Measurements from ENCODE around the gene TTYH2.
"Not testable (repeated sequence)": the region's sequence is repeated elsewhere in the genome, so short reads cannot be mapped to it uniquely, and the experiment has no call there.

TTYH2 gene

DNA sequence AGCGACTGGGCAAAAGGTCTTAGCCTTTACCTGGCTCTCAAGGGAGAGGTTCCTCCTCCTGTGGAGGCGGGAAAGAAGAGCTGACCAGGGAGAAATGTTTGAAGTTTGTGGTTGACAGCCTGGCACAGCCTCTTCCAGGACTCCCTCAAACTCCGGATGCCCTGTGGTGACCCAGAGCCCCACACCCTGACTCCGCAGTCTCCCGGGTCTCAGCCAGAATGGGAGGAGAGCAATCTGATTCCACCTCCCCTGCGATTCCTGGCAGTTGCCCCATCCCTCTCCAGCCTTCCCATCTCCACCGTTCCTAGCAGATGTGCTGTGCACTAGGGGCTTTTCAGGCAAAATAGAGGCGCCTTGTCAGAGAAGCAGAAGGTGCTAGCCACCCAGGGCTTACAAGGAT is 55.2 kb downstream of the TTYH2 start:
- no peak for DNase-seq

DNA sequence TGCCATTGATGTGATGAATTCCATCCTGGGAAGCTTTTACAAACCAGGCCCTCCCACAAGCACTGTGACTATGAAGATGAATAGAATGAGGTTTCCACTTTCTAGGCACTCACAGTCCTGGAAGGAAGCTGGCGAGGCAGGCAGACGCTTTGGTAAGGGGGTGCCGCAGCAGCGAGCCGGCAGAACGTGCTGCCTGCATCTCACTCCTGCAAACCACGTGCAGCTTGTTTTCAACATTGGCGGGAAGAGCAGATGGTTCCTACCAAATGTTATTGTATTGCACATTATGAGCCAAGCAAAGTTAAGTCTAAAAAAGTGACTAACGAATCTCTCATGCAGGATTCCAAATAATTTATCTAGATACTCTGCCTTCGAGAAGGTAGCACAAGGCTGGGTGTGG is 57.0 kb downstream of the TTYH2 start:
- DNase-seq: no peak

DNA sequence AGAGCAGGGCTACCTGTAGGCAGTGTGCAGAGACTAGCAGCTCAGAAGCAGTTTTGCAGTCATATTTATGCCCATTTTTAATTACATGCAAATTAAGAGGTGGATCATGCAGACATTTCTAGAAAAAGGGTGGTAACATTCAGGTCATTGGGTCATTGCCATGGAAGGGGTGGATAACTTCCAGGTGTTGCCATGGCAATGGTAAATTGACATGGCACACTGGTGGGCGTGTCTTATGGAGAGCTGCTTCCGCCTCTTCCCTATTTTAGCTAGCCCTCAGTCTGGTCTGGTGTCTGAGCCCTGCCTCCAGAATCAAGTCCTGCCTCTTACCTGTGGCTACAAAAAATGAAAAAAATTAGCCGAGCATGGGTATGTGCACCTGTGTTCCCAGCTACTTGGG is 57.9 kb downstream of the TTYH2 start:
- no peak for DNase-seq

DNA sequence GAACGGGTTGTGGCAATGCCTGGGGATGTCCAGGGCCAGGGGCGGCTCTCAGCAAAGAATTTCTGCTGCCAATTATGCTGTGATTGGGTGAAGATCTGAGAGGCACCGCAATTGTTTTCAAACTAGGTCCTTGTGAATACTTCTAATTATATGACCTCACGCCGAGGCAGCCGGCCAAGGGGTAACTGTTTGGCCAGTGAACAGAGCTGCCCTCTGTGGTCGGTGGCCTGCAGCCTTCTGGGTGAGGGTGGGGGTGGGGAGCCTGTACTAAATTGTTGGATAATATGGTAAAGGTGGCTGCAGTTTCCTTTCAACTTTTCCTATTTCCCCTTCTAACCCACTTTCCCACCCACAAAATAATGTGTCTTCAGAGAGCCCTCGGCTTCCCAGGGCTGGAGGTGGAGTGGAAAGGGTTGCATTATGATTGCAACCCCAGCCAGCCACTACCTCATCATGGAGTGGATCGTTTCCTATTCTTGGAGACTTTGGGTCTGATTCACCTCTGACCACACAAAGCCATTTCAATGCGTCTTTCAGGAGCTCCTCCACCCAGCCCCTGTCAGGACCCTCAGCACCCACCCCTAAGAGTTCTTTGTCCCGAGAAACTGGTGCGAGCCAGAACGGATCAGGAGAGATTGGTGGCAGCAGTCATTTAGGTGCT is 58.7 kb downstream of the TTYH2 start:
- no peak for DNase-seq

DNA sequence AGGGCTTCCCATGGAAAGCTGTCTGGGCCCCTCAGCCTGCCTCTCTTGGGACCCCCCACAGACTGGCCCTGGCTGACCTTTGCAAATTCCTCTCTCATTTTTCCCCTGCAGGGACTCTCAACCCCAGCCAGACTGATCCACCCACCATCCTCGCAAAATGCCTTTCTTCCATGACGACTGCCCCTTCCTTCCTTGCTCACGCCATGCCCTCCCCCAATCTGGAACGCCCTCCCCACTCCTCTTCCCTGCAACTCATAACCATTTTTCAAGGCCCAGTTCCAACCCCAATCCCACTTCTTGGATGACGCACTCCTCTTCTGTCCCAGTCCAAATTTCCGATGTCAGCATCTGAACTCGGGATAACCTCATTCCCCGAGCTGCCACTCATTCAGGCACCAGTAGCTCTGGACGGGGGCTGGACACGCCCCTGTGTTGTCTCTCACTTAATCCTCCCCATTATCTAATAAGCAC is 59.4 kb downstream of the TTYH2 start:
- DNase-seq: no peak

DNA sequence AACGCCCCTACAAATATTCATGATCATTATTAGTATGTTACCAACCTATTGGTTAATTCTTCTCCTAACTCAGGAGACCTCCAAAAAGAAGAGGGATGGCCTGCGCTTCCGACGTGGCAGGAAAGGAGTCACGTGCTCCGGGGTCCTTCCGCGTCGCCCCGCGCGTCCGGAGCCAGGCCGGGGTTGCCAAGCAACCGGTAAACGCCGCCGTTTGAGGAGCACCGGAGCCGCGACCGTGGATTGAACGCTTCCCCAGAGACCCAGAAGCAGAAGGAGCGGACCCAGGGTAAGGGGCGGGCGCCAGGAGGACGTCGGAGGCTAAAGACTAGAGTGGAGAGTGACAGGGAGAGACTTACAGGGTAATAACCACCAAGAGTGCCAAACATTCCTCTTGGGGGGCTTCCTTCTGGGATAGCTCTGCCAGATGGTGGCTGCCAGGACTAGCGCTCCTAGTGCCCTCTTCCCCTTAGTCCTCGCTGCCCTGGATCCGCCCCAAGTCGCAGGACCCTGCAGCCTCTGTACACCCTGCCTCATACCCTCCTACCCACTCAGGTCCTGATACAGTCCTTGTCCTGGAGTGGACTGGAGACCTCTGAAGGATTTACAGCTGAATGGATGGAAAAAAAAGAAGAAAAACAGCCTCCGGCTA is 60.8 kb downstream of the TTYH2 start, which contains the start of gene DNAI2:
Gene DNAI2 (plus strand): TSS at position 175 of the 649 bp plus-strand sequence. CDS start 7,584 bp downstream, outside the sequence.
- no peak for DNase-seq

DNA sequence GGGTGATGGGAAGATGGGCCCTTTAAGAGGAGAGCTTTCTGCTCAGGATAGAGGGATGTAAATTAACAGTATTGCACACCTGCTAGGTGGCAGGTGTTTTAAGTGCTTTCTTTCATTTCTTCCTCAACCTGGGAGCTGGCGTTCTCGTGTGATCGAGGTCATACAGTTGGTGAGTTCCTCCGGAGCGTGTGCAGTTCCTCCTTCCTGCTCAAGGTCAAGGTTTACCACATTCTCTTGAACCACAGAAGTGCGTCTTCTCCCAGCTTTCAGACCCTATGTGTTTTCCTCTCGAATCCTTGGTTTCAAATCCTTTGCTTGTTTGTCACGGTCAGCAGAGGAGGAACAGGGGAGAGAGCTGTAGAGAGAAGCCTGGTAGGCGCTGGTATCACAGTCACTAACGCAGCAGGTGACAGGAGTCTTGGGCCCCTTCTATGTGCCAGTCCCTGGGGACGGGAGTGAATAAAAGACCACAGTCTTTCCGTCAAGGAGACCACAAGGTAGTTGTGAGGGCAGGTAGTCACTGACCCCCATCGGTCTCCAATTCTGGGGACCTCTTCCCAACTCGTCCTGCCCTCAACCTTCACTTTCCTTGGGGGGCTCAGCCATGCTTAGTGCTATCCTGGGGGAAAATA is 61.5 kb downstream of the TTYH2 start:
- DNase-seq: no peak

DNA sequence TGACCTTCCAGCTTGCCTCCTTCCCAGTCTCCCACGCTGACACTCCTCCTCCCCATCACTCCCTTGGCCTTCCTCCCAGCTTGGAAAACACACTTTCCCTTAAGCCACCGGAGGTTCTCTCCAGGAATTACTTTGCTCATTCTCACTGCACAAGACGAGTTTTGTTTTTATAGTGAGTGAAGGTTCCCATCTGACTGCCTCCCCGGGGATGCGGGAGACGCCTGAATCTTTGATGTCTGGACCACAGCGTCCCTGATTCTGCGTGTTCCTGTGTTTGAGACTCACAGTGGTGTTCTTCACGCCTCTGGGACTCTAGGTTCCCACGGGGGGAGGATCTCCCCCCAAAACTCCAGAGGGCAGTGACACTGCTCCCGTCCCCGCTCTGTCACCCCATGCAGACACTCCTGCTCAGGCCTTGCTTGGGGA is 62.7 kb downstream of the TTYH2 start:
- no peak for DNase-seq

DNA sequence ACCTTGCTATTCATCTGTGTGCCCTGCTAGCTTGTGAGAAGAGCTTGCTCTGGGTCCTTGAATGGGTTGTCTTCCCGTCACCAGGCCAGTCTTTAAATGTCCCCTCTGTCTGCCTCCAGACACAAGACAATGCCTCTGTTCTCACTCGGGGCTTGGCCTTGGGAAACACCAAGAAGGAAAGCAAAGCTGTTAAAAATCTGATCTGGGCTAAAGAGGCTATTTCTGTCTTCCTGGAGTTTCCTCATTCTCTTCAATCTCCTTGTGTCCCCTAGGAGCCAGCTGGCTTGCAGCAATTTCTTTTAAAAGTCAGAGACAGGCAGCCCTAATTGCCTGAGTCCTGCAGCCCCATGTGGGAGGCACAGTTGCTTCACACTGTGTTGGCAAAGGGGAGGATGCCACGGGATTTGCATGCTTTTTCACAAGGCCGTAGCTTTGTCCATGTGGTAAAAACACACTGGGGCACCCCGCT is 63.2 kb downstream of the TTYH2 start:
- DNase-seq: no peak

DNA sequence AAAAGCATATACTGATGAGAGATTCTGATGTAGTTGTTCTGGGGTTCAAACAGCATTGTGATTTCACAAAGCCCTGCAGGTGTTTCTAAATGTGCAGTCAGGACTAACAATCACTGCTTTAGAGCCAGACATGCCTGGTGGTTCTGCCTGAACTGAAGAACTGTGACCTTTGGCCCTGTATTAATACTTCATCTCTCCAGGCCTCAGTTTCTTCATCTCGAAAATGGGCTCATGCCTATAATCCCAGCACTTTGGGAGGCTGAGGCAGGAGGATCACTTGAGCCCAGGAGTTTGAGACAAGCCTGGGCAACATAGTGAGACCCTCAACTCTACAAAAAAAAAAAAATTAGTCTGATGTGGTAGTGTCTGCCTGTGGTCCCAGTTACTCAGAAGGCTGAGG is 64.6 kb downstream of the TTYH2 start:
- no peak for DNase-seq

DNA sequence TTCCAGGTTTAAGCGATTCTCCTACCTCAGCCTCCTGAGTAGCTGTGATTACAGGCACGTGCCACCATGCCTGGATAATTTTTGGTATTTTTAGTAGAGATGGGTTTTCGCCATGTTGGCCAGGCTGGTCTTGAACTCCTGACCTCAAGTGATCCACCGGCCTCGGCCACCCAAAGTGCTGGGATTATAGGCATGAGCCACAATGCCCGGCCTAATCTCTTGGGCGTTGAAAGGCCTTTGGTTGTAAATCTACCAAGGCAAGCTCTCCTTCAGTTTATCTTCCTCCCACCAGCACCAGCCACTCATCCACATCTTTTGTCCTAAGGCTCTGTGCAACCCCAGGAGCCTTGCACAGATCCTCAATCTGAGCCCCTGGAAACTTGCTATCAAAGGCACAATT is 66.2 kb downstream of the TTYH2 start:
- not testable (repeated sequence) for DNase-seq

DNA sequence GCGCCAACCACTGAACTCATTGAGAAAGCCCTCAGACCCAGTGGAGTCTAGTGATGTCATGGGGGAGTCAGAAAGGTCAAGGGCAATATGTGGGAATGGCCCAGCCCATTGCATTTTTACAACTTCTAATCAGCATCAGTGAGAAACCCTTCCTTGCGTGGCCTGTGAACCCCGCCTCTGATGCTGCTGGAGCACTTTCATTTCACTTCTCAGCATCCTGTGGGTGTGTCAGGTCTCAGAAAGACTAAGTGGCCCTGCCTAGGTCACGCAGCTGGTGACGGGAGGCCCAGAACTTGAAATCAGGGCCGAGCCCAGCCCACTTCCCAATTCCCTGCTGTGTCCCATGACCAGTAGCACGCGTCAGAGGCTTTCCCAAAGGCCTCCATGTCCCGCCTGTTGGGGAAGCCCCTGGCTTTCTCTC is 66.7 kb downstream of the TTYH2 start:
- DNase-seq: no peak

DNA sequence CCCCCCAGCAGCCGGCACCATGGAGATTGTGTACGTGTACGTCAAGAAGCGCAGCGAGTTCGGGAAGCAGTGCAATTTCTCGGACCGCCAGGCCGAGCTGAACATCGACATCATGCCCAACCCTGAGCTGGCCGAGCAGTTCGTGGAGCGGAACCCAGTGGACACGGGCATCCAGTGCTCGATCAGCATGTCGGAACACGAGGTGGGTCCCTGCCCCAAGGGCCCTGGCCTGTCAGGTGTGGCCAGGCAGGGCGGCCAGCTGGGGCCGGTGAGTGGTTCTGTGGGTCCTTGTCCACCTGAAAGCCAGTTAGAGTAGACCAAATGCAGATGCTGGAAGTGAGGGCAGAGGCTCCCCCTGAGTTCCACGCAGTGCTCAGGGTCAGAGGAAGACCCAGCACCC is 68.4 kb downstream of the TTYH2 start:
- DNase-seq: no peak

DNA sequence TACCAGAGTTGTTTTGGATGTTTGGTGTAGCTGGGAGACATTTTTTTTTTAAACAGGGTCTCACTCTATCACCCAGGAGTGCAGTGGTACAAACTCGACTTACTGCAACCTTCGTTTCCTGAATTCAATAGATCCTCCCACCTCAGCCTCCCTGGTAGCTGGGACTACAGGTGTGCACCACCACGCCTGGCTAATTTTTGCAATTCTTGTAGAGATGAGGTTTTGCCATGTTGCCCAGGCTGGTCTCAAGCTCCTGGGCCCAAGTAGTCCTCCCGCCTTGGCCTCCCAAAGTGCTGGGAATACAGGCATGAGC is 68.9 kb downstream of the TTYH2 start:
- not testable (repeated sequence) for DNase-seq

DNA sequence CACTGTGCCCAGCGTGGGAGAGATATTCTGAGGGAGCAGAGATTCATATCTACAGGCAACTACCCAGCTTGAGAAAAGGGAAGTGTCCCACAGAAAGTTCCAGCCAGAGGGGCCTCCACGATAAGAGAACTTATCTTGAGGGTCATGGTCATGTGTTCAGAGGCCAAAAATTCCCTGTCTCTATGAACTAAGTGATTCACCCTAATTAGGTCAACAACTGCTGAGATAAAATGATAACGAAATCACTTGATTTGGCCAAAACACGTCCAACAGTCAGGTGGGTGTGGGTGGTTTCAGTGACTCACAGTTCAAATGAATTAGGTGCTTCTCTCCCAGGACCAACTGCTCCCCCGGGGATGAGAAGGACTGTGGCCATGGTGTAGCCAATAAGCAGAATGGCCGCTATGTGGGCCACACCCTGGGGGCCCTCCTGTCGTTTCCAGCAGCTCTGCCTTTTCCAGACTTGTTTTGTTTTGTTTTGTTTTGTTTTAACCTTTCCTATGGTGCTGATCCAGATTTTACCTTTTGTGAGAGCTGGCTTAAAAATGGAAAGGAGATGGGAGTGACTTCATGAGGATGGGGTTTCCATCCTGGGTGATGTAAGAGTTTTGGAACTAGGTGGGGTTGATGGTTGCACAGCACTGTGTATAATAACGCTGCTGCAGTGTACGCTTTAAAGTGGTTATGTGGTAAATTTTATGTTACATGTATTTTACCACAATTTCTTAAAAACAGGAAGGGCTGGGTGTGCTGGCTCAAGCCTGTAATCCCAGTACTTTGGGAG is 69.4 kb downstream of the TTYH2 start:
- DNase-seq: no peak

DNA sequence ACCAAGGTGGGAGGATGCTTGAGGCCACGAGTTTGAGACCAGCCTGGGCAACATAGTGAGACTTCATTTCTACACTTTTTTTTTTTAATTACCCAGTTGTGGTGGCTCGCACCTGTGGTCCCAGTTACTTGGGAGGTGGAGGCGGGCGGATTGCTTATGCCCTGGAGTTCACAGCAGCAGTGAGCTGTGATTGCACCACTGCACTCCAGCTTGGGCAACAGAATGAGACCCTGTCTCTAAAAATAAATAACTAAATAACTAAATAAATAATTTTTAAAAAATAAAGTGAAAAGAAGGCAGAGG is 70.0 kb downstream of the TTYH2 start:
- no peak for DNase-seq

DNA sequence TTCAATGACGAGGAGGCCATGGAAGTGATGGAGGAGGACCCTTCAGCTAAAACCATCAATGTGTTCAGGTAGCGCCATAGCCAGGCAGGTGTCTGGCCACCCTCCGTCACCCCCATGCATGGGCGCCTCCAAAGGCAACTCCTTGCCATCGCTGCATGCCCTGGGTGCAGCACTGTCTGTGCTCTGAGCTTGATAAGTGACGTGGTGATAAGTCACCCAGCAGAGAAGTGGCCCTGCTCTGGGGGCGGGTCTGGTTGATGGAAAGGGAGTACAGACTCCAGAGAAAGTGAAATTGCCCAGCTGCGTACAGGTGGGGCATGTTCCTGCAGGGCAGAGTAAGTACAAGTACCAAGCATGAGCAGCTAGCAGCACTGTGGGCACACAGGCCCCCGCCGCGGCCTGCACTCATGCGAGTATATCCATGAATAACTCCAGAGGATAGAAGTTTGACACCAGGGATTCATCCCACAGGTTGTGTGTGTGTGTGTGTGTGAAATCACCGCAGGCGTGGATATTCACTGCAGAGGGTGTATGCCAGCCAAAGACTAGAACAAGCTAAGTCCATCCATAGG is 73.7 kb downstream of the TTYH2 start:
- no peak for DNase-seq

DNA sequence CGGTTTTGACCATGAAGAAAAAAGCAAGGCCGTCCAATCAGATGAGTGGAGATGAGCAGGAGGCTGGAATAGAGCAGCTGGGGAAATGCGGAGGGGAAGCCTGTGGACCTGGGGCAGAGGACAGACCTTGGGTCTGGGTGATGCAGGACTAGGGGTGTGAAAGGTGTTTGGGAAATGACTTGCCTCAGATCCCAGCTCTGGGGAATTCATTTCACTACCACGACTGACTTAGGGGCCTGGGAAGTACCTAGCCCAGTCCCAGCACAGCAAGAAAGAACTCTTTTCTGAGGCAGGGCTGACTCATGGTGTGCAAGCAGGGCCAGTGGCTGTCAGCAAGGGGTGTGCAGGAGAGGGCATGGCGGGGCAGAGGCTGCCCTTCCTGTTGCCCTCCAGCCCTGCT is 75.4 kb downstream of the TTYH2 start:
- no peak for DNase-seq

DNA sequence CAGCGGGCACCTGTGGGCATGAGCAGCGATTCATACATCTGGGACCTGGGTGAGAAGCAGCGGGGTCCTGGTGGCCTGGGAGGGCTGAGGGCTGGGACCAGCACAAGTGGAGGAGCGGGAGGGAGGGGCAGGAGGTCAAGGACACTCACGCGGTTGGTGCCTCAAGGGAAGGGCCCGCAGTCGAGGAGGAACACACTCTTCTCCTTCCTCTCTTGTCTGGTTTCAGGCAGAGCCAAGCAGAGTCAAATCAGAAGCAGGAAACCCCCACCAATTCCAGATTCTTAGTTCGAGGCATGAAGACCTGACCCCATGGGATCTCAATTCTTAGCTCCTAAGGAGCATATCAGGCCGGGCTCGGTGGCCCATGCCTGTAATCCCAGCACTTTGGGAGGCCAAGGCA is 76.3 kb downstream of the TTYH2 start:
- no peak for DNase-seq

DNA sequence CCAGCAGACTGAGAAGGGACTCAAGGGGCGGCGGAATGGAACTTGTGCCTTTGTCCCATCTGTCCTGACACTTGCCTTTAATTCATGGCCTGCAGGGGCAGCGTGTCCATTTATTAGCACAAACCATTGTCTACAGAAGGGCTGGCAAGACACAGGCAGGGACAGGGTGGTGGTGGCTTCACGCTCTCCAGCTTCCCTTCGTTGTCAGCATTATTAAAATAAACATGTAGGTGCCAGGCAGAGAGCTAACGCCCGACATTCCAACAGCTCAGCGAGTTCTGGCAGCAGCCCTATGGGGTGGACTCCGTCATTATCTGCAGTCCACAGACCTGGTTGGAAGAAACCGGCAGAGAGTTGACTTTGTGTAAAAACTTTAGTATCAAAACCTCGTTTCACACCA is 77.0 kb downstream of the TTYH2 start:
- DNase-seq: no peak

DNA sequence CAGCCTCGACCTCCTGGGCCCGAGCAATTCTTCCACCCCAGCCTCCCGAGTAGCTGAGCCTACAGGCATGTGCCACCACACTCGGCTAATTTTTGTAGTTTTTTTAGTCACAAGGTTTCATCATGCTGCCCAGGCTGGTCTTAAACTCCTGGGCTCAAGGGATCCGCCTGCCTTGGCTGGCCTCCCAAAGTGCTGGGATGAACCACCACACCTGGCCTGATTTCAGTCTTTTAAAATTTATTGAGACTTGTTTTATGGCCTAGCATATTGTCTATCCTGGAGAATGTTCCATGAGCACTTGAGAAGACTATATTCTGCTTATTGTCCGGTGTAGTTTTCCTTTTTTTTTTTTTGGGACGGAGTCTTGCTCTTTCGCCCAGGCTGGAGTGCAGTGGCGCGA is 79.1 kb downstream of the TTYH2 start:
- no peak for DNase-seq

DNA sequence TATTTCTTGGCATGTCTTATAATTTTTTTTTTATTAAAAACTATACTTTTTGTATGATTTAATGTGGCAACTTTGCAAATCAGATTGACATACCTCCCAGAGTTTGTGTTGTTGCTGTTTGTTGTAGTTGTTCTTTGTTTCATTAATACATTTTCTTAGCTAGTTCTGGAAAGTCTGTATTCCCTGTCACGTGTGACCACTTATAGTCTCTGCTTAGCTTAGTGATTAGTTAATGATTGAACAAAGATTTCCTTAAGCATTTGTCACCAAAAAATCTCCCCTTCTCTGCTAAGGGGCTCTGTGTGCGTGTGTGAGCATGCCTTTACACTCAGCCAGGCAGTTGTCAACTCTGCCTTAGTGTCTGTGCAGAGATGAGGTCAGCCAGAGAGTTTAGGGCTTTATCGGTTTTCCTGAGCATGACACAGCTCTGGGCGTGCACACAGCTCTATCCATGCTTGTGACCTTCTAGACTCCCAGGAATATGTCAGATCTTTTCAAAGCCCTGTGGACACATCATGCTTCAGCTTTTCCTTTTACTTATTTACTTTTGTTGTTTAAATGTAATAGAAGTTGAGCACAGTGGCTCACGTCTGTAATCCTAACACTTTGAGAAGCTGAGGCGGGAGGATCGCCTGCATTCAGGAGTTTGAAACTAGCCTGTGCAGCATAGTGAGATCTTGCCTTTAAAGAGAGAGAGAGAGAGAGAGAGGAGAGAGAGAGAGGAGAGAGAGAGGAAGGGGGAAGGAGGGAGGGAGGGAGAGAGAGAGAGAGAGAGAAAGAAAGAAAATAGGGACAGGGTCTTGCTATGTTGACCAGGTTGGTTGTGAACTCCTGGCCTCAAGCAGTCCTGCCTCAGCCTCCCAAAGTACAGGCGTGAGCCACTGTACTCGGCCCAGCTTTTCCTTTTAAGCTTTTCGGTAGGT is 82.5 kb downstream of the TTYH2 start:
- DNase-seq: no peak
